22Rv1 (cell line): Measurements from ENCODE around the gene PPAT.

Experiments
- ZFX ChIP-seq: fragments of 450-650 bp; IDR thresholded peaks from 2 replicates; pipeline ENCODE4 v1.6.1; 2017; ENCODE audit warnings: antibody characterized with exemption, borderline replicate concordance
- TF ChIP-seq, protein P1 (sequence below): fragments of 450-650 bp; IDR thresholded peaks from 2 replicates; pipeline ENCODE4 v1.5.1; 2017; ENCODE audit warnings: mild to moderate bottlenecking

DNA sequence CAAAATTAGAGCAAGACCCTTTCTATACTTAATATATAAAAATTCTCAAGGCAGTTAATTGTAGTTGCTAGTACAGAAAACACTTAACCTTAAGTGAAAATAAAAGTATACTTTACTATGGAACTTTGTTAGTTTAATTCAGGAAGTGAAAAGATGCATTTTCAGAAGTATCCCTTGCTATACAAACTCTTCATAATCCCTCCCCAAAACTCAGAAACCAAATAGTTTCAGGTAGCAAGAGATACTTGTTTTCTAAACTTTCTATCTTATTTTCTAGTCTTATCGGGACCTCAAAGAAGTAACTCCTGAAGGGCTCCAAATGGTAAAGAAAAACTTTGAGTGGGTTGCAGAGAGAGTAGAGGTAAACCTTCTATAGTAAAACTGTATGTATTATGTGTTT lies 14.9 kb upstream of the PPAT start:
- TF ChIP-seq, protein P1, sequence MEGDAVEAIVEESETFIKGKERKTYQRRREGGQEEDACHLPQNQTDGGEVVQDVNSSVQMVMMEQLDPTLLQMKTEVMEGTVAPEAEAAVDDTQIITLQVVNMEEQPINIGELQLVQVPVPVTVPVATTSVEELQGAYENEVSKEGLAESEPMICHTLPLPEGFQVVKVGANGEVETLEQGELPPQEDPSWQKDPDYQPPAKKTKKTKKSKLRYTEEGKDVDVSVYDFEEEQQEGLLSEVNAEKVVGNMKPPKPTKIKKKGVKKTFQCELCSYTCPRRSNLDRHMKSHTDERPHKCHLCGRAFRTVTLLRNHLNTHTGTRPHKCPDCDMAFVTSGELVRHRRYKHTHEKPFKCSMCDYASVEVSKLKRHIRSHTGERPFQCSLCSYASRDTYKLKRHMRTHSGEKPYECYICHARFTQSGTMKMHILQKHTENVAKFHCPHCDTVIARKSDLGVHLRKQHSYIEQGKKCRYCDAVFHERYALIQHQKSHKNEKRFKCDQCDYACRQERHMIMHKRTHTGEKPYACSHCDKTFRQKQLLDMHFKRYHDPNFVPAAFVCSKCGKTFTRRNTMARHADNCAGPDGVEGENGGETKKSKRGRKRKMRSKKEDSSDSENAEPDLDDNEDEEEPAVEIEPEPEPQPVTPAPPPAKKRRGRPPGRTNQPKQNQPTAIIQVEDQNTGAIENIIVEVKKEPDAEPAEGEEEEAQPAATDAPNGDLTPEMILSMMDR = no peak
- no peak for TF ChIP-seq ZFX
